Measurements from ENCODE around the gene AS3MT.
"Not testable (repeated sequence)": the region's sequence is repeated elsewhere in the genome, so short reads cannot be mapped to it uniquely, and the experiment has no call there.

AS3MT gene

DNA sequence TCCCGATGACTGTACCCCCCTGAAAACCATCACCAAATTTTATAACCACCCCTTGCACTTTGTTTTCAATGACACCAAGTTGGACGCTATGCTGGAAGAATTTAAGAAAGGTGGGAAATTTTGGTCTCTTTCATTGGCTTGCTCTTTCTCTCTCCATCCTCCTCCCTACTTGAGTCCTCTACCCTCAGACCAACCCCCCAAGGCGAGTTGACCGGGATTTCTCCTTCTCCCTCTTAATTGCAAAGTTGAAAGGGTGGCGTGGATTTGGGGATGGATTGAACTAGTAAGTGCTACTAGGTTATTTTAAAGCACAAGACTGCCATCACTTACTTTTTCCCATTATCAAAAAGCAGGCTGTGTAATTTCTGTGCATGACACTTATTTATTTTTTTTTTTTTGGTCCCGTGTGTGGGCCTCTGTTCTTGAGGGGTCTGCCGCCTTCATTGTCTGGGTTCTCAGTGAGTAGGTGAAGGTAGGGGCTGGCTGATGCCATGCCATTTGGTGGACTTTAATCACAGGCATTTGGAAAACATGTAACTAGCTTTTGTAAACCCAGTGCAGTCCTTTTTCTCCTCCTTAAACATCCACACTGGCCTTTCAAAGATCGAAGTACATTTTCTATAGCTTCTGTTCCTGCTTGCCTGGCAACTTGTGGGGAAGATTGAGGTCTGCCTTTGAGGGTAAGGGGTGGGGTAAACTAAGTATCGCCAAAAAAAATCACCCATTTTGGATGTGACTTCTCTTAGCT is 50.9 kb downstream of the AS3MT start:
- no peak for DNase-seq

GRCh38 chr10:102923601-102924000 is 54.3 kb downstream of the AS3MT start:
- no peak for DNase-seq

DNA sequence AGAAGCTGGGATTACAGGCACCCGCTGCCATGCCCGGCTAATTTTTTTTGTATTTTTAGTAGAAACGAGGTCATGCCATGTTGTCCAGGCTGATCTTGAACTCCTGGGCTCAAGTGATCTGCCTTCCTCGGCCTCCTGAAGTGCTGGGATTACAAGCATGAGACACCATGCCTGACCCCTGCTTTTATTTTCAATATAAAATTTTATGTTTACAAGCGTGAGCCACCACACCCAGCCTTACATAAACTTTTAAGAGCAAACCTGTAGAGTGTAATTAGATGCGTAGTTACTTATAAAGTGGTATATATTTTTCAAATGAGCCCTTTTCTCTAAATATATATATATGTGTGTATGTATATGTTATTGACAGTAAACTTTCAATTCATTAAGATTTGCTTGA is 57.6 kb downstream of the AS3MT start:
- no peak for DNase-seq

DNA sequence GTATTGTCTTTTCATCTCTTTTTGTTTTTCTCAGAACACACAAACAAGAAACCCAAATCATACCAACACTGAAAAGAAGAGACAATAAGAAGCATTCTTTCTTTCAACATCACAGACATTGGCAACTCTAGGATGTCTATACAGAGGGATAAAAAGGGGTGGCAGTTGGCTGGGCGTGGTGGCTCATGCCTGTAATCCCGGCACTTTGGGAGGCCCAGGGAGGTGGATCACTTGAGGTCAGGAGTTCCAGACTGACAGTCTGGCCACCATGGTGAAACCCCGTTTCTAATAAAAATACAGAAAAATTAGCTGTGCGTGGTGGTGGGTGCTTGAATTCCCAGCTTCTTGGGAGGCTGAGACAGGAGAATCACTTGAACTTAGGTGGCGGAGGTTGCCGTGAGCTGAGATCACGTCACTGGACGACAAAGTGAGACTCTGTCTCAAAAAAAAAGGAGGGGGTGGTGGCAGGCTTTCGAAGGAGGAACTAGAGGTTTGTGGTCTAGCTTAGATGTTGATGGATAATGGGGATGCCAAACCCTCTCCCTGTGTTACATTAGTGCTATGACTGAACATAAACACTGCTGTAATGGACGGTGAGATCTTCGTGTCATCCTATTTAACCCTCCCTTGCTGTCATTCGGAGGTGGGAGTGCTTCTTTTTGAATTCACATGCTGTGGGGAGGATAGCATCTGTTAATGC is 58.2 kb downstream of the AS3MT start:
- no peak for DNase-seq

DNA sequence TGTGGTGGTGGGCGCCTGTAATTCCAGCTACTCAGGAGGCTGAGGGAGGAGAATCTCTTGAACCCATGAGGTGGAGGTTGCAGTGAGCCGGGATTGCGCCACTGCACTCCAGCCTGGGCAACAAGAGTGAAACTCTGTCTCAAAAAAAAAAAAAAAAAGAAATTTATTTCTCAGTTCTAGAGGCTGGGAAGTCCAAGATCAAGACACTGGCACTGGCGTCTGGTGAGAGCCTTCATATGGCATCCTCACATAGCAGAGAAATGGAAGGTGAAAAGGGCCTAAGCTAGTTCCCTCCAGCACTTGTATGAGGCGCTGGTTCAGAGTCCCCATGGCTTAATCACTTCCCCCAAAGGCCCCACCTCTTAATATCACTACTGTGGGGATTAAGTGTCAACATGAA is 59.2 kb downstream of the AS3MT start:
- not testable (repeated sequence) for DNase-seq

DNA sequence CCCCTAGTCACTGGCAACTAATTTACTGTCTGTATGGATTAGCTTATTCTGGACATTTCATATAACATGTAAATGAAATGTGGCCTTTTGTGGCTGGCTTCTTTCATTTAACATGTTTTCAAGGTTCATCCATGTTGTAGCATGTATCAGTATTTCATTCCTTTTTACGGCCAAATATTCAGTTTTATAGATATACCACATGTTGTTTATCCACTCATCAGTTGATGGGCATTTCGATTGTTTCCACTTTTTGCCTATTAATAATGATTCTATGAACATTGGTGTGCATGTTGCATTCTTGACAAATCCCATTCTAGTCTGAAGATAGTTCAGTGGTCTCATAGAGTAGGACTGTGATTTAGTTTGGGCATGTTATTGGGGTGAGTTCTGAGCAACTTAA is 61.5 kb downstream of the AS3MT start:
- no peak for DNase-seq

GRCh38 chr10:102931643-102932042 is 62.4 kb downstream of the AS3MT start:
- DNase-seq = peak; percentile 8

- DNase-seq = no peak
These were observed 66.2 kb downstream of the AS3MT start for GRCh38 chr10:102935505-102935904.

DNA sequence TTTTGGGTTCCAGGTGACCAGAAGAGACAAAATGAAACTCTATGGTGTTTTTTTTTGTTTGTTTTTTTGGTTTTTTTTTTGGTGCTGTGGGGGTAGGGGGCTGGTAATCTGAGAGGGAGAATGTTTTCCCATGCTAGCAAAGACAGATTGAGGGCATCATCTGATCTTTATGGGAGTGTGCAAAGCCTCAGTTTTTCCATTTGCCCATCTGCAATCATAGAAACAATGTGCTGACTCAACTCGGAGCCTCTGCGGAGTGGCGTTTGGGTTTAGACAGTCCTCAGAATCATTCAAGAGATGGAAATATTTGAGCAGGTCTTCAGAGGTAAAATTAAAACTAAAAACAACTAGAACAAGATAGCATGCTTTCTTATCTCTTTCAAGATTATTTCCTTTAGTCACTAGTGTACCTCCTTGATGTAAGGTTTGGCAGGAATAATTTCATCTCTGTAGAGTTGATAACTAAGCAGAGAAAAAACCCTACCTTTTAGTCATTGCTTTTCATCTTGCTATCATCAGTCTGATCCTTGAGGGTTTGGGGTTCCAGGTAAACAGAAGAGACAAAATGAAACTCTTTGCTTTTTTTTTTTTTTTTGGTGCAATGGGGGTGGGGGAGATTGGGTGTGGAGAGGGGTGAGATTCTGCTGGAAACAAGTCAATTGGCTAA is 66.8 kb downstream of the AS3MT start:
- DNase-seq = no peak

- no peak for DNase-seq
These were observed 72.1 kb downstream of the AS3MT start for GRCh38 chr10:102941401-102941800.

GRCh38 chr10:102945449-102945848 is 76.2 kb downstream of the AS3MT start:
- no peak for DNase-seq

- DNase-seq = no peak
These were observed 76.7 kb downstream of the AS3MT start for GRCh38 chr10:102945962-102946361.

DNA sequence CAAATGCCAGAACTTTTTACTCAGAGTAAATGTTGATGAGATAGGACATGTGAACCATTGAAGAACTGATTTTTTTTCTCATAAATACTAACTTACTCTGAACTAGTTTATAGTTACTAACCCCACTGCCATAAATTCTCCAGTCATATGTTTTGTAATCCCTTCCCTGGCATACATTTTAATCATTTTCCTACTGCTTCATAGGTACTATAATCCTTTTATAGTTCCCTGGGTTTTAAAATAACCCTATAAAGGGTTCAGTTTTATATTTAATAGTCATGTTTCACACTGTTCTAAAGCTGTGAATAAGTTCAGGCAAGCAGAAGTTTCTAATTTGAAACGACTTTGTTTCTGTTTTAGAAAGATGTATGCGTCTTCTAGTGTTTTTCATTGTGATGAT is 77.7 kb downstream of the AS3MT start:
- DNase-seq = no peak

GRCh38 chr10:102948176-102948575 is 78.9 kb downstream of the AS3MT start:
- DNase-seq = no peak

- DNase-seq = no peak
These were observed 79.5 kb downstream of the AS3MT start for GRCh38 chr10:102948786-102949185.

DNA sequence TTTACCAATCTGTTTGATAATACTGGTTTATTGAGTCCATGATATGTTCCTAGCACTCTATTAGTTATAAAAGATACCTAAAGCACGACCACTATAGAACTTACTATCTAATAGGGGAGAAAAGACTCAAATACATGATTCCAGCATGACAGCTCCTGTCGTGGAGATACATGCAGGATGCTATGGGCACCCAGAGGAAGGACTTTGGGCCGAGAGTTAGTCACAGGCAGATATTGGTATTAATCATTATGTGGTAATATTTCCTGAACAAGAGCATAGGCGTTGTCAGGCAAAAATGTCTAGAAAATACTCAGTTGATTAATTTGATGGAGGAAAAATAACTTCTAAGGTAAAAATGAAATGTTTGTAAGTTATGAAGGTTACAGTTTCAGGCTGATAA is 80.6 kb downstream of the AS3MT start:
- DNase-seq = no peak

GRCh38 chr10:102951316-102951715 is 82.0 kb downstream of the AS3MT start:
- no peak for DNase-seq
